Prostate gland (tissue), 2 donors: Measurements from ENCODE around the gene GATD1.

Source experiments
- POLR2AphosphoS5 ChIP-seq: sonication (generic); formaldehyde crosslinking; IDR thresholded peaks from one replicate; pipeline ENCODE4 v1.6.1; 2017; ENCODE audit warnings: antibody characterized with exemption
- TF ChIP-seq, protein P1 (sequence below), 4 experiments: fragments of 200-600 bp in 2 of 4; fragments of 450-650 bp in 2 of 4; sonication (generic) in 2 of 4; IDR thresholded peaks; 1 replicate in 3 of 4; 2 replicates in 1 of 4; pipeline ENCODE4 v1.5.1; 2016 to 2019; ENCODE audit warnings: antibody characterized with exemption in 4 of 4, mild to moderate bottlenecking in 2 of 4, moderate library complexity in 2 of 4

DNA sequence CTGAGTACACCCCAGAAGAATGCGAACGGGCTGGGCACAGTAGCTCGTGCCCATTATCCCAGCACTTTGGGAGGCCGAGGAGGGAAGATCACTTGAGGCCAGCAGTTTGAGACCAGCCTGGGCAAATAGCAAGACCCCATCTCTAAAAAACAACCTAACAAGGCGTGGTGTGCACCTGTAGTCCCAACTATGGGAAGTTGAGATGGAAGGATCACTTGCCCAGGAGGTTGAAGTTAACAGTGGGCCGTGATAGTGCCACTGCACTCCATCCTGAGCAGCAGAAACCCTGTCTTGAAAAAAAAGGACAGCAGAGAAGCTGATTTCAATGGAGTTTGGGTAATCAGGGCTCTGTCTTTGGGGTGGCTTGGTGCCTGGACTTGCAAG, 35.8 kb upstream of the GATD1 start:
- TF ChIP-seq, protein P1, sequence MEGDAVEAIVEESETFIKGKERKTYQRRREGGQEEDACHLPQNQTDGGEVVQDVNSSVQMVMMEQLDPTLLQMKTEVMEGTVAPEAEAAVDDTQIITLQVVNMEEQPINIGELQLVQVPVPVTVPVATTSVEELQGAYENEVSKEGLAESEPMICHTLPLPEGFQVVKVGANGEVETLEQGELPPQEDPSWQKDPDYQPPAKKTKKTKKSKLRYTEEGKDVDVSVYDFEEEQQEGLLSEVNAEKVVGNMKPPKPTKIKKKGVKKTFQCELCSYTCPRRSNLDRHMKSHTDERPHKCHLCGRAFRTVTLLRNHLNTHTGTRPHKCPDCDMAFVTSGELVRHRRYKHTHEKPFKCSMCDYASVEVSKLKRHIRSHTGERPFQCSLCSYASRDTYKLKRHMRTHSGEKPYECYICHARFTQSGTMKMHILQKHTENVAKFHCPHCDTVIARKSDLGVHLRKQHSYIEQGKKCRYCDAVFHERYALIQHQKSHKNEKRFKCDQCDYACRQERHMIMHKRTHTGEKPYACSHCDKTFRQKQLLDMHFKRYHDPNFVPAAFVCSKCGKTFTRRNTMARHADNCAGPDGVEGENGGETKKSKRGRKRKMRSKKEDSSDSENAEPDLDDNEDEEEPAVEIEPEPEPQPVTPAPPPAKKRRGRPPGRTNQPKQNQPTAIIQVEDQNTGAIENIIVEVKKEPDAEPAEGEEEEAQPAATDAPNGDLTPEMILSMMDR (IDR thresholded peaks at IDR 0.05), result no peak
- no peak for TF ChIP-seq POLR2AphosphoS5
